ENCODE measurements around the gene KCNT2.
"Not testable (repeated sequence)": the region's sequence is repeated elsewhere in the genome, so short reads cannot be mapped to it uniquely, and the experiment has no call there.

KCNT2 gene

DNA sequence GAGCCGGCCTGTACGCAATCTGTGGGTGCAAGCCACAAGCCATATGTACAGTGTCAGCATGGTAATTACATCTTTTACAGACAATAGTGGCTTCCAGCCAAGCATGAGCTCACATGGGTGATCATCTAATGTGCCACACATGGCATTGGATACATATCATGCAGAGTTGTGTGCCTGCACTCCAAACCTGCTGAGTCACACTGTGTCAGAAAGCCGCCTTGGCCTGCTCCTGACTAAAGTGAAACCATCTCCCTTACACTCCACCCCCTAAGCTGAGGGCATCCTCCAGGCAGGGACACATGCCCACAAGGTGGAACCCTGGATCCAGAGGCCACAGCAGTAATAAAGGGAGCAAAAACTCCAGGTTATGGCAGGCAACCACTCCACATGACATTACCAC, 72.5 kb downstream of the KCNT2 start:
- no peak for DNase-seq (ENCODE audit: low spot score)
- in situ Hi-C loops (cut with MboI; ENCODE audit: low pct_unique_long_range_greater_than_20kb, low sequenced_read_pairs, unreplicated experiment): no loop called here

DNA sequence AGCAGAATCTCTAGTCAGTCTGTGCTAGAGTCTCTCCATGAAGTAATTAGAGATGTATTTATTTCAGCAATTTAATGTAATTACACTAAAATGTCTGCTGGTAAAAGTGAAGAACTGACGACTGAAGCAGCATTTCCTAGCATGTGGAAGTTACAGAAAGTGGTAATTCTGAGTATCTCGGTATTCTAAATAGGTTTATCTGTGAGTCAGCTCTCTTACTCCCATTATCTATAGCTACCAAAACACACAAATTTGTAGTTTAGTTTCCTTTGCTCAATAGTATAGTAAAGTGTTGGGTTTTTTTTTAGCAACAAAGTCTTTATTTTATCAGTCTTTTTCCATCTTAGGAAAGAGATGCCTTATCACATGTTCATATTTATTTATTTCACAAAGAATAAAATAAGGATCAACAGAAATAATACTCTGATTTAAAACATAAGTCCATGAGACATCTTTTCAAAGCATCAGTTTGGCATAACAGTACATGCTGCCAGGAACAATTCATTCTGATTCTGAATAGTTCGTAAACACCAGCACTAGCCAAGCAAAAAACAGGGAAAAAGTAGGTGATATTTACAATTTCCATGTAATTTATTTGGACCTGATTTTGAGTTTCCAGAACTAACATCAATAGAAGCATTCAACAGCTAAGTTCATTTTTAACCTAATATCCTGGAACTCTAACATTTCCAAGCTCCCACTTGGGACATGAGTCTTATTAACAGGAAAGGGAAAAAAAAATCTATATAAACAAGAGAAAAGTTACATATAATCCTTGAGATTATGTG, 76.3 kb downstream of the KCNT2 start:
- TF ChIP-seq, protein P1, sequence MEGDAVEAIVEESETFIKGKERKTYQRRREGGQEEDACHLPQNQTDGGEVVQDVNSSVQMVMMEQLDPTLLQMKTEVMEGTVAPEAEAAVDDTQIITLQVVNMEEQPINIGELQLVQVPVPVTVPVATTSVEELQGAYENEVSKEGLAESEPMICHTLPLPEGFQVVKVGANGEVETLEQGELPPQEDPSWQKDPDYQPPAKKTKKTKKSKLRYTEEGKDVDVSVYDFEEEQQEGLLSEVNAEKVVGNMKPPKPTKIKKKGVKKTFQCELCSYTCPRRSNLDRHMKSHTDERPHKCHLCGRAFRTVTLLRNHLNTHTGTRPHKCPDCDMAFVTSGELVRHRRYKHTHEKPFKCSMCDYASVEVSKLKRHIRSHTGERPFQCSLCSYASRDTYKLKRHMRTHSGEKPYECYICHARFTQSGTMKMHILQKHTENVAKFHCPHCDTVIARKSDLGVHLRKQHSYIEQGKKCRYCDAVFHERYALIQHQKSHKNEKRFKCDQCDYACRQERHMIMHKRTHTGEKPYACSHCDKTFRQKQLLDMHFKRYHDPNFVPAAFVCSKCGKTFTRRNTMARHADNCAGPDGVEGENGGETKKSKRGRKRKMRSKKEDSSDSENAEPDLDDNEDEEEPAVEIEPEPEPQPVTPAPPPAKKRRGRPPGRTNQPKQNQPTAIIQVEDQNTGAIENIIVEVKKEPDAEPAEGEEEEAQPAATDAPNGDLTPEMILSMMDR (IDR thresholded peaks at IDR 0.05; ENCODE audit: extremely low read depth, insufficient read depth, missing control alignments): no peak
- in situ Hi-C loops (cut with MboI; ENCODE audit: low pct_unique_long_range_greater_than_20kb, low sequenced_read_pairs, unreplicated experiment): no loop called here
- no peak for DNase-seq (ENCODE audit: low spot score)

More for the DNA sequence above, 72.5 kb downstream of the KCNT2 start:
- TF ChIP-seq, protein P1 (IDR thresholded peaks at IDR 0.05; ENCODE audit: extremely low read depth, insufficient read depth, missing control alignments): no peak

DNA sequence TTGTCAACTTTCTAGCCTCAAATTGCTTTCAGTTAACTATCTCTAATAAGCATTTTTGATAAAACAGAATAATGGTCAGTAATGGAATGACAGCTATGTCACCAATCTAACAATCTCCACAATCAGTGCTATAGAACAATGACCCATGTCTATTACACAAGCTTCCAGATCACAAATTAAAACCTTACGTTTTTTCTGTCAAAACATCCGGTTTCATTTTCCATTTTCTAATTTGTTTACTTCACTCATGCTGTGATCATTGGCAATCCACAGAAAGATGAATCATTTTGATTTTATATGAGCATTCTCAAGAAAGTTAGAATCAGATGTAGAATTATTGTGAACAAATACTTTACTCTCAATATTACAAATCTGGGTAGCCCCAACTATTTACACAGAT, 80.3 kb downstream of the KCNT2 start:
- in situ Hi-C loops (cut with MboI; ENCODE audit: low pct_unique_long_range_greater_than_20kb, low sequenced_read_pairs, unreplicated experiment): no loop called here
- TF ChIP-seq, protein P1 (IDR thresholded peaks at IDR 0.05; ENCODE audit: extremely low read depth, insufficient read depth, missing control alignments): no peak
- no peak for DNase-seq (ENCODE audit: low spot score)

- DNase-seq (ENCODE audit: low spot score); in situ Hi-C loops (cut with MboI; ENCODE audit: low pct_unique_long_range_greater_than_20kb, low sequenced_read_pairs, unreplicated experiment): not testable (repeated sequence)
Measured at GRCh38 chr1:196522574-196523345, 85.5 kb downstream of the KCNT2 start.

- no peak for DNase-seq (ENCODE audit: low spot score)
- TF ChIP-seq, protein P1 (IDR thresholded peaks at IDR 0.05; ENCODE audit: extremely low read depth, insufficient read depth, missing control alignments): no peak
- in situ Hi-C loops (cut with MboI; ENCODE audit: low pct_unique_long_range_greater_than_20kb, low sequenced_read_pairs, unreplicated experiment): no loop called here
Measured at GRCh38 chr1:196517193-196517592, 91.0 kb downstream of the KCNT2 start.

GRCh38 chr1:196516373-196516772, 91.9 kb downstream of the KCNT2 start:
- no peak for DNase-seq (ENCODE audit: low spot score)
- in situ Hi-C loops (cut with MboI; ENCODE audit: low pct_unique_long_range_greater_than_20kb, low sequenced_read_pairs, unreplicated experiment): no loop called here
- TF ChIP-seq, protein P1 (IDR thresholded peaks at IDR 0.05; ENCODE audit: extremely low read depth, insufficient read depth, missing control alignments): no peak

- TF ChIP-seq, protein P1 (IDR thresholded peaks at IDR 0.05; ENCODE audit: extremely low read depth, insufficient read depth, missing control alignments): no peak
- in situ Hi-C loops (cut with MboI; ENCODE audit: low pct_unique_long_range_greater_than_20kb, low sequenced_read_pairs, unreplicated experiment): no loop called here
- DNase-seq (ENCODE audit: low spot score): no peak
Measured at GRCh38 chr1:196515904-196516303, 92.3 kb downstream of the KCNT2 start.
